Mesenchymal stem cell (in vitro differentiated cells and primary cell): Measurements from ENCODE around the gene CCDC9B.

ENCODE experiments used
- DNase-seq: peaks from one replicate; pipeline ENCODE4 v3.0.0-alpha.2; 2013
- H2AFZ ChIP-seq: one replicate; pipeline ENCODE4 v1.6.1; 2013; ENCODE audit warnings: low read depth, mild to moderate bottlenecking, control low read depth, inconsistent platforms, low read length, moderate library complexity
- H2AK5ac ChIP-seq: 2 replicates; pipeline ENCODE4 v1.6.1; 2013; ENCODE audit warnings: low read length, moderate library complexity, mild to moderate bottlenecking, inconsistent platforms; ENCODE audit not compliant: severe bottlenecking
- H2BK120ac ChIP-seq: one replicate; pipeline ENCODE4 v1.6.1; 2013; ENCODE audit warnings: low read depth, mild to moderate bottlenecking, inconsistent platforms, low read length, moderate library complexity
- H2BK12ac ChIP-seq, 2 experiments: one replicate each; pipeline ENCODE4 v1.6.1; 2013; ENCODE audit warnings: inconsistent platforms in 2 of 2, low read length in 2 of 2, mild to moderate bottlenecking in 2 of 2, moderate library complexity in 2 of 2, control low read depth in 1 of 2
- H2BK15ac ChIP-seq: one replicate; pipeline ENCODE4 v1.6.1; 2013; ENCODE audit warnings: mild to moderate bottlenecking, low read depth, inconsistent platforms; ENCODE audit not compliant: poor library complexity, severe bottlenecking
- H2BK5ac ChIP-seq: 2 replicates; pipeline ENCODE4 v1.6.1; 2013; ENCODE audit warnings: low read depth, mild to moderate bottlenecking, low read length, control low read depth, inconsistent platforms; ENCODE audit not compliant: poor library complexity, severe bottlenecking
- H3K14ac ChIP-seq, 2 experiments: one replicate each; pipeline ENCODE4 v1.6.1; 2013; ENCODE audit warnings: inconsistent platforms in 2 of 2, low read length in 2 of 2, control low read depth in 1 of 2, mild to moderate bottlenecking in 1 of 2, moderate library complexity in 1 of 2
- H3K18ac ChIP-seq, 2 experiments: one replicate each; pipeline ENCODE4 v1.6.1; 2013; ENCODE audit warnings: inconsistent platforms in 2 of 2, low read length in 2 of 2, control low read depth in 1 of 2, low read depth in 1 of 2, mild to moderate bottlenecking in 1 of 2
- H3K23ac ChIP-seq, 2 experiments: one replicate each; pipeline ENCODE4 v1.6.1; 2013; ENCODE audit warnings: inconsistent platforms in 2 of 2, low read length in 2 of 2, mild to moderate bottlenecking in 2 of 2, moderate library complexity in 2 of 2, control low read depth in 1 of 2
- H3K27ac ChIP-seq: 2 replicates; pipeline ENCODE4 v1.5.1; 2013; ENCODE audit warnings: mild to moderate bottlenecking, moderate library complexity, low read length, control low read depth, inconsistent platforms; ENCODE audit not compliant: poor library complexity, severe bottlenecking
- H3K27me3 ChIP-seq, 2 experiments: 2 replicates each; pipeline versions ENCODE4 v1.6.1 to v1.7.0; 2013; ENCODE audit warnings: low read length in 2 of 2, mild to moderate bottlenecking in 2 of 2, moderate library complexity in 2 of 2, control low read depth in 1 of 2, inconsistent platforms in 1 of 2; ENCODE audit not compliant: control insufficient read depth in 1 of 2, insufficient read depth in 1 of 2
- H3K36me3 ChIP-seq, 2 experiments: 2 replicates each; pipeline versions ENCODE4 v1.6.1 to v1.7.0; 2013; ENCODE audit warnings: low read length in 2 of 2, control low read depth in 1 of 2, inconsistent platforms in 1 of 2, low read depth in 1 of 2, mild to moderate bottlenecking in 1 of 2; ENCODE audit not compliant: insufficient read depth in 2 of 2, control insufficient read depth in 1 of 2
- H3K4ac ChIP-seq, 2 experiments: one replicate each; pipeline ENCODE4 v1.6.1; 2013; ENCODE audit warnings: inconsistent platforms in 2 of 2, low read length in 2 of 2, mild to moderate bottlenecking in 2 of 2, moderate library complexity in 2 of 2, control low read depth in 1 of 2, low read depth in 1 of 2
- H3K4me1 ChIP-seq: 2 replicates; pipeline ENCODE4 v1.6.1; 2013; ENCODE audit warnings: low read depth, low read length, control low read depth; ENCODE audit not compliant: control insufficient read depth, insufficient read depth
- H3K4me2 ChIP-seq: 2 replicates; pipeline ENCODE4 v1.6.1; 2013; ENCODE audit warnings: low read length, mild to moderate bottlenecking, inconsistent platforms; ENCODE audit not compliant: poor library complexity, severe bottlenecking
- H3K4me3 ChIP-seq, 2 experiments: 2 replicates each; pipeline versions ENCODE4 v1.5.1 to v1.7.0; 2013; ENCODE audit warnings: low read length in 2 of 2, mild to moderate bottlenecking in 2 of 2, control low read depth in 1 of 2, low read depth in 1 of 2; ENCODE audit not compliant: insufficient read depth in 1 of 2
- H3K79me1 ChIP-seq: replicated peaks from 2 replicates; pipeline ENCODE4 v1.6.1; 2013; ENCODE audit warnings: mild to moderate bottlenecking, control low read depth, low read length, inconsistent platforms; ENCODE audit not compliant: poor library complexity, severe bottlenecking
- H3K9ac ChIP-seq: 2 replicates; pipeline ENCODE4 v1.7.0; 2013; ENCODE audit warnings: mild to moderate bottlenecking, low read length, moderate library complexity
- H3K9me3 ChIP-seq: 2 replicates; pipeline ENCODE4 v1.7.0; 2013; ENCODE audit warnings: mild to moderate bottlenecking, low read length; ENCODE audit not compliant: control insufficient read depth
- H4K8ac ChIP-seq: one replicate; pipeline ENCODE4 v1.6.1; 2013; ENCODE audit warnings: inconsistent platforms, mild to moderate bottlenecking, low read length, moderate library complexity
- H4K91ac ChIP-seq: one replicate; pipeline ENCODE4 v1.6.1; 2013; ENCODE audit warnings: mild to moderate bottlenecking, low read length, inconsistent platforms
- WGBS: methylation state at CpG from one replicate; pipeline ENCODE4 v1.1.7; 2013; ENCODE audit warnings: mixed read lengths; 5-methylcytosine and 5-hydroxymethylcytosine counted together

The CCDC9B gene

DNA sequence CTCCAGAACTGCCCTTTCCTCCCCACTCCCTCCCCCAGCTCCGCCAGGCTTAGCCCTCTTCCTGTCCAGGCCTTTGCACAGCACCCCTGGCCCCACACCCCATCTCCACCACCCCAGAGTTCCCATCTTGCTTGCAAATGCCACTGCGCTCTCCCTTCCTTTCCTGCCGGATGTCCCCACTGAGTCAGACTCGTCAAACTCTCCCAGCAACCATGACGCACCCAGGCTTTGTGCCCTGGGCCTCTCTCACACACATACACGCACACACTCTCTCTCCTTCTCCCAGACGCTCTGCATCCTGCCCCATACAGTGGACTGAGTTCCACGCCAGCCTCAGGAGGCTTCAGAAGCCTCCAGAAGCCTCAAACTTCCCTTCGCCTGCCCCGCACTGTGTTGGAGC, 2.8 kb upstream of the CCDC9B start:
- H3K14ac ChIP-seq, result no peak overlapping the region
- WGBS, result 25% methylated on average over 10 of the region's 10 CpGs

DNA sequence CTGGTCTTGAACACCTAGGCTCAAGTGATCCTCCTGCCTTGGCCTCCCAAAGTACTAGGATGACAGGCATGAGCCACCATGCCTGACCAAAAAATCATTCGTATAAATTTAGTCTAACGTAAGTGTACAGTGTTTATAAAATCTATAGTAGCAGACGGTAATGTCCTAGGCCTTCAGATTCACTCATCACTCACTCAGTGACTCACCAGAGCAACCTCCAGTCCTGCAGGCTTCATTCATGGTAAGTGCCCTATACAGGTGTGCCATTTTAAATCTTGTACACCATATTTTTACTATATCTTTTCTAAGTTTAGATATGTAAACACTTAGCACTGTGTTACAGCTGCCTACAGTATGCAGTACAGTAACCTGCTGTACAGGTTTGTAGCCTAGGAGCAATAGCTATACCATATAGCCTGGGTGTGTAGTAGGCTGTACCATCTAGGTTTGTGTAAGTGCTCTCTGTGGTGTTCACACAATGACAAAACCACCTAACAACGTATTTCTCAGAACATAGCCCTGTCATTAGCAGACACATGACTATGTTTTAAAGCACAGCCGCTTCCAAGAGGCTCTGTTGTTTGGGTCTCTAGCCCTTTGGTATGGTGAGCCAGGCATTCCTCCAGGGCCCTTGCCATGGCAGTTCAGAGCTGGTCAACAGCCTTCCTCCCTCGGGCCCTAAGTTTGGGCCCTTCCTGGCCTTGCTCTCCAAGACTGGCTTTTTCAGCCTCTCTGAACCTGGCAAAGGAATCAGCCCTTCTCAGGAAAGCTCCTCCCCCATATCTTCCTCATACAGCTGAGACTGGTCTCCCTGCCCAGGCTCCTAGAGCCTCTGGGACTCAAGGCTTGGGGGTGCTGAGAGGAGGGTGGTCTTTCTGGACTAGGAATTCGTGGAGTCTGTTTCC, 1.9 kb upstream of the CCDC9B start:
- Histone ChIP-seq H3K18ac (peak overlapping the region; percentile 70 to 95), H2BK12ac (peak overlapping the region; percentile 54 to 80), H2AK5ac (peak overlapping the region; percentile 21), H3K23ac (no peak overlapping the region), H2BK15ac (peak overlapping the region; percentile 55), H3K4me2 (no peak overlapping the region), H3K9me3 (no peaks in the 10 kb centered on the region), H3K9ac (peak overlapping the region; percentile 41), H2AFZ (no peak overlapping the region), H3K4me1 (peaks cover 47% of the 10 kb centered on the region), H3K27ac (peak overlapping the region; percentile 65), H2BK120ac (peak overlapping the region; percentile 75), H4K91ac (peak overlapping the region; percentile 71), H3K36me3 (peaks cover 0 to under 1% of the 10 kb centered on the region in 2 experiments), H4K8ac (peak overlapping the region; percentile 92), H2BK5ac (peak overlapping the region; percentile 8), H3K14ac (no peak overlapping the region), H3K79me1 (peaks cover 2% of the 10 kb centered on the region), H3K27me3 (no peaks in the 10 kb centered on the region), H3K4ac (peak overlapping the region; percentile 39 to 57), H3K4me3 (no peak overlapping the region)
- 31% methylated on average over 7 of the region's 7 CpGs for WGBS
- DNase-seq, result peak; percentile 65

More for the DNA sequence above, 2.8 kb upstream of the CCDC9B start:
- peak overlapping the region; percentile 86 for H2BK120ac ChIP-seq
- peak overlapping the region; percentile 8 for H2BK5ac ChIP-seq
- peak overlapping the region; percentile 41 to 85 for H2BK12ac ChIP-seq
- peak overlapping the region; percentile 85 for H2BK15ac ChIP-seq
- H3K9me3 ChIP-seq, result no peaks in the 10 kb centered on the region
- peak overlapping the region; percentile 57 to 84 for H3K4ac ChIP-seq
- no peaks in the 10 kb centered on the region for H3K79me1 ChIP-seq
- peak overlapping the region; percentile 70 to 95 for H3K18ac ChIP-seq
- no peaks in the 10 kb centered on the region for H3K27me3 ChIP-seq
- H3K4me3 ChIP-seq, result no peak overlapping the region
- no peak overlapping the region for H3K9ac ChIP-seq
- DNase-seq, result peak; percentile 98
- H3K23ac ChIP-seq, result no peak overlapping the region
- peak overlapping the region; percentile 96 for H4K8ac ChIP-seq
- peaks cover 40% of the 10 kb centered on the region for H3K4me1 ChIP-seq
- H3K36me3 ChIP-seq, result no peaks in the 10 kb centered on the region
- no peak overlapping the region for H3K4me2 ChIP-seq
- peak overlapping the region; percentile 21 for H2AFZ ChIP-seq
- H2AK5ac ChIP-seq, result peak overlapping the region; percentile 14
- H4K91ac ChIP-seq, result peak overlapping the region; percentile 94
- peak overlapping the region; percentile 65 for H3K27ac ChIP-seq

DNA sequence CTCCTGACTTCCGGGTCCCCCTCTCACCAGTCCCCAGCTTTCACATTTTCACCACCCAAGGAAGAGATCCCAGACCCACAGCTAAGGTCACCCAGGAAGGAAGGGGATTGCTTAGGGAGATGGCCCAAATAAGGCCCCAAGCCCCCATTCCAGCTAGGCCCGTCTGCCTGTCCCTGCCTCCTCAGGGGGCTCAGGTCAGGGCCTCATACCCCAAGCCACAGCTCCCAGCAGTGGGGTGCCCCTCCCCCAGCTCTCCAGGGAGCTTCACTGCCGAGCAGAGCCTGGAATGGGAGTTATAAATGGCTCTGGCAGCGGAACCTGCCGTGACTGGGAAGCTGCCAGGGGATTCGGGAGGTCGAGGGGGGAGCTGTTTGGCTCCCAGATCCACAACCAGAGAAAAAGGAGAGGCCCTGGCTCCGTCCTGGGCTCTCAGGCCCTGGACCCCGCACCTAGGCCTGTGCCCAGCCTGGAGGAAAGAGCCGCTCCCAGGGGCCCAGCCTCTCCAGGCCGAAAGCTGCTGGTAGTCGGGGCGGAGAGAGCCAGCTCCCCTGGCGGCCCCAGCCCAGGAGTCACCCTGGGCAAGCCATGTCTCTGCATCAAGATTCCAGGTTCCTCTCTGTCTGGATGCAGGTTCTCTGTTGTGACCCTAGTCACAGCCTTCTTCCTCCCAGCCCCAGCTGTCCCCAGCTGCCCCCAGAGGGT, 550 bp downstream of the CCDC9B start:
- H3K4me2 ChIP-seq, result peak overlapping the region; percentile 62
- H3K23ac ChIP-seq, result peak overlapping the region in 1 of 2 experiments; percentile 48
- peak overlapping the region; percentile 54 for H2AK5ac ChIP-seq
- peak overlapping the region; percentile 99 for H2BK120ac ChIP-seq
- H2BK15ac ChIP-seq, result peak overlapping the region; percentile 94
- H2BK5ac ChIP-seq, result peak overlapping the region; percentile 97
- no peaks in the 10 kb centered on the region for H3K9me3 ChIP-seq
- peak overlapping the region; percentile 100 for H4K91ac ChIP-seq
- H3K18ac ChIP-seq, result peak overlapping the region; percentile 96 to 97
- no peak overlapping the region for H2AFZ ChIP-seq
- peak overlapping the region; percentile 91 to 99 for H3K4ac ChIP-seq
- H3K27me3 ChIP-seq, result no peaks in the 10 kb centered on the region
- peaks cover 9 to 25% of the 10 kb centered on the region in 2 experiments for H3K36me3 ChIP-seq
- WGBS, result 29% methylated on average over 14 of the region's 14 CpGs
- H4K8ac ChIP-seq, result peak overlapping the region; percentile 95
- H3K79me1 ChIP-seq, result peaks cover 17% of the 10 kb centered on the region
- peaks cover 67% of the 10 kb centered on the region for H3K4me1 ChIP-seq
- peak overlapping the region; percentile 97 for H3K27ac ChIP-seq
- H3K9ac ChIP-seq, result peak overlapping the region; percentile 95
- peak; percentile 77 for DNase-seq
- H2BK12ac ChIP-seq, result peak overlapping the region; percentile 92 to 94
- H3K4me3 ChIP-seq, result peak overlapping the region; percentile 49 to 78
- peak overlapping the region in 1 of 2 experiments; percentile 73 for H3K14ac ChIP-seq

DNA sequence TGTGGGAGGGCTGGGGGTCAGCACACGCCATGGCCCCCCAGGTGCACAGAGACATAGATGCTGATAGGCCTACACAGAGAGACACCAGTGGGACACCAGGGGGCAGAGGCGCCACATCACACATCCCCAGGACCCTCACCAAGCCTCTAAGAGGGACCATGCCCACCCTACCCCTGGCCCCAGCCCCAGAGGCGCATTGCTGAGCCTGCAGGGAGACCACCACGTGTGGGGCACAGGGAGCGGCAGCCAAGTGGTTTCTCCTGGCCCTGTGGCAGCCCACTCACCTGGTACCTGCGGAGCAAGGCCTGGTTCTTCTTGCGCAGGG, 1.2 kb downstream of the CCDC9B start:
- Histone ChIP-seq H3K4me1 (peaks cover 71% of the 10 kb centered on the region), H2BK5ac (peak overlapping the region; percentile 97), H4K8ac (peak overlapping the region; percentile 83), H3K14ac (peak overlapping the region in 1 of 2 experiments; percentile 95), H3K27me3 (no peaks in the 10 kb centered on the region), H3K9me3 (no peaks in the 10 kb centered on the region), H2AFZ (no peak overlapping the region), H3K79me1 (peaks cover 21% of the 10 kb centered on the region), H2BK120ac (peak overlapping the region; percentile 99), H3K9ac (peak overlapping the region; percentile 95), H3K4me2 (peak overlapping the region; percentile 62), H4K91ac (peak overlapping the region; percentile 99), H3K18ac (peak overlapping the region; percentile 94 to 96), H3K23ac (peak overlapping the region in 1 of 2 experiments; percentile 46), H3K4ac (peak overlapping the region; percentile 91 to 97), H3K4me3 (peak overlapping the region; percentile 49 to 78), H2BK12ac (peak overlapping the region; percentile 40 to 91), H2AK5ac (peak overlapping the region; percentile 52), H2BK15ac (peak overlapping the region; percentile 96), H3K27ac (peak overlapping the region; percentile 97), H3K36me3 (peaks cover 9 to 31% of the 10 kb centered on the region in 2 experiments)
- 87% methylated on average over 7 of the region's 7 CpGs for WGBS
- DNase-seq, result no peak
